ENCODE results near the gene SCYGR7.

SCYGR7 gene

GRCh38 chr2:227706859-227707258 lies 21.3 kb upstream of the SCYGR7 start:
- TF ChIP-seq CTCF (IDR thresholded peaks at IDR 0.05; ENCODE audit: low read depth, low read length): no peak
- no peak overlapping the region for H3K4me3 ChIP-seq (ENCODE audit: low read depth, low read length)

GRCh38 chr2:227707390-227707789 lies 20.7 kb upstream of the SCYGR7 start:
- no peak overlapping the region for H3K4me3 ChIP-seq (ENCODE audit: low read depth, low read length)
- TF ChIP-seq CTCF (IDR thresholded peaks at IDR 0.05; ENCODE audit: low read depth, low read length): no peak

- H3K4me3 ChIP-seq (ENCODE audit: low read depth, low read length): no peak overlapping the region
- no peak for TF ChIP-seq CTCF (IDR thresholded peaks at IDR 0.05; ENCODE audit: low read depth, low read length)
Observed at GRCh38 chr2:227710986-227711385, 17.1 kb upstream of the SCYGR7 start.

GRCh38 chr2:227713291-227713690 lies 14.8 kb upstream of the SCYGR7 start:
- H3K4me3 ChIP-seq (ENCODE audit: low read depth, low read length): no peak overlapping the region
- TF ChIP-seq CTCF (IDR thresholded peaks at IDR 0.05; ENCODE audit: low read depth, low read length): no peak

GRCh38 chr2:227716501-227716900 lies 11.6 kb upstream of the SCYGR7 start:
- no peak overlapping the region for H3K4me3 ChIP-seq (ENCODE audit: low read depth, low read length)
- no peak for TF ChIP-seq CTCF (IDR thresholded peaks at IDR 0.05; ENCODE audit: low read depth, low read length)

GRCh38 chr2:227717687-227718567 lies 10.2 kb upstream of the SCYGR7 start, which contains the start of gene SLC19A3:
TSS of gene SLC19A3 (minus strand) at chr2:227718028. CDS start at chr2:227702318, 15,710 bp downstream.
- no peak for TF ChIP-seq CTCF (IDR thresholded peaks at IDR 0.05; ENCODE audit: low read depth, low read length)
- H3K4me3 ChIP-seq (ENCODE audit: low read depth, low read length): peak within 1 kb of the TSS; percentile 53

- H3K4me3 ChIP-seq (ENCODE audit: low read depth, low read length): no peak overlapping the region
- no peak for TF ChIP-seq CTCF (IDR thresholded peaks at IDR 0.05; ENCODE audit: low read depth, low read length)
Observed at GRCh38 chr2:227719641-227720040, 8.5 kb upstream of the SCYGR7 start.
